SK-N-SH (cell line): ENCODE measurements around the gene AVPI1. TPM values are rescaled to one million over a fixed set of nuclear protein-coding genes. Genes with fewer than 3 reads are reported as not detected.
A peak's percentile ranks its signal among the peaks of the same experiment; 100 is the strongest.

Experiments
- CHD2 ChIP-seq: fragments of 150-350 bp; IDR thresholded peaks from 2 replicates; pipeline ENCODE4 v1.6.1; 2018; ENCODE audit warnings: low read length; ENCODE audit not compliant: partially characterized antibody
- ELF1 ChIP-seq: IDR thresholded peaks from 2 replicates; pipeline ENCODE4 v1.4.0; 2012
- EP300 ChIP-seq, 2 experiments: IDR thresholded peaks; 2 replicates each; pipeline versions ENCODE4 v1.4.0 to v1.6.1; 2012; ENCODE audit warnings: borderline replicate concordance in 1 of 2, low read depth in 1 of 2, low read length in 1 of 2
- FOXJ3 ChIP-seq: sonication (generic); formaldehyde crosslinking; IDR thresholded peaks from 2 replicates; pipeline ENCODE4 v1.5.1; 2020; ENCODE audit warnings: mild to moderate bottlenecking, missing genetic modification reagents
- FOXM1 ChIP-seq: IDR thresholded peaks from 2 replicates; pipeline ENCODE4 v1.4.0; 2012; ENCODE audit warnings: low read depth, mild to moderate bottlenecking
- GABPA ChIP-seq: IDR thresholded peaks from 2 replicates; pipeline ENCODE4 v1.4.0; 2012; ENCODE audit warnings: low read depth, mild to moderate bottlenecking
- GATA2 ChIP-seq: sonication (generic); formaldehyde crosslinking; IDR thresholded peaks from 2 replicates; pipeline ENCODE4 v1.5.0; 2020; ENCODE audit warnings: mild to moderate bottlenecking, missing genetic modification reagents
- JUND ChIP-seq: IDR thresholded peaks from 2 replicates; pipeline ENCODE4 v1.4.0; 2012
- MEF2A ChIP-seq: IDR thresholded peaks from 2 replicates; pipeline ENCODE4 v1.4.0; 2012; ENCODE audit warnings: low read depth, borderline replicate concordance
- MXI1 ChIP-seq: IDR thresholded peaks from 2 replicates; pipeline ENCODE4 v1.6.1; 2012; ENCODE audit warnings: mild to moderate bottlenecking, low read depth, low read length, improper control_type of control experiment
- NRF1 ChIP-seq: IDR thresholded peaks from 2 replicates; pipeline ENCODE4 v1.6.1; 2012; ENCODE audit warnings: low read depth, mild to moderate bottlenecking, low read length
- POLR2AphosphoS5 ChIP-seq: IDR thresholded peaks from 2 replicates; pipeline ENCODE4 v1.6.1; 2012; ENCODE audit warnings: low read depth, low read length
- RAD21 ChIP-seq: IDR thresholded peaks from 2 replicates; pipeline ENCODE4 v1.6.1; 2012; ENCODE audit warnings: mild to moderate bottlenecking, low read length
- RCOR1 ChIP-seq: fragments of 150-350 bp; IDR thresholded peaks from 2 replicates; pipeline ENCODE4 v1.6.1; 2017; ENCODE audit warnings: antibody characterized with exemption, low read length
- RFX5 ChIP-seq: IDR thresholded peaks from 2 replicates; pipeline ENCODE4 v1.6.1; 2012; ENCODE audit warnings: mild to moderate bottlenecking, improper control_type of control experiment, low read length
- SIN3A ChIP-seq: IDR thresholded peaks from 2 replicates; pipeline ENCODE4 v1.6.1; 2012; ENCODE audit warnings: low read depth, mild to moderate bottlenecking, low read length, moderate library complexity, borderline replicate concordance
- SMC3 ChIP-seq: IDR thresholded peaks from 2 replicates; pipeline ENCODE4 v1.6.1; 2012; ENCODE audit warnings: low read depth, low read length, improper control_type of control experiment
- TCF12 ChIP-seq: IDR thresholded peaks from 2 replicates; pipeline ENCODE4 v1.4.0; 2012
- YY1 ChIP-seq: IDR thresholded peaks from 2 replicates; pipeline ENCODE4 v1.4.0; 2012; ENCODE audit warnings: low read depth, mild to moderate bottlenecking
- polyA plus RNA-seq, 3 experiments: library from polyadenylated mRNA; depleted of rRNA; stranded (reverse); fragments of >200 nt; gene quantifications; 2 replicates each; pipeline ENCODE4 v1.2.3, GENCODE V29; 2012
- TF ChIP-seq, protein P1 (sequence below): IDR thresholded peaks from 2 replicates; pipeline ENCODE4 v1.4.0; 2012; ENCODE audit warnings: low read depth
- TF ChIP-seq, protein P2 (sequence below): fragments of 150-350 bp; IDR thresholded peaks from 2 replicates; pipeline ENCODE4 v1.6.1; 2017; ENCODE audit warnings: antibody characterized with exemption, low read length, low read depth, borderline replicate concordance
- TF ChIP-seq, protein P3 (sequence below): IDR thresholded peaks from 2 replicates; pipeline ENCODE4; 2012
- TF ChIP-seq, protein P4 (sequence below): fragments of 200-600 bp; sonication (generic); IDR thresholded peaks from 2 replicates; pipeline ENCODE4 v1.6.1; 2017; ENCODE audit warnings: antibody characterized with exemption, mild to moderate bottlenecking, moderate library complexity

The AVPI1 gene
- polyA plus RNA-seq, 1 of the 3 experiments (the other 2 are of a cell fraction), result 6.3 TPM

DNA sequence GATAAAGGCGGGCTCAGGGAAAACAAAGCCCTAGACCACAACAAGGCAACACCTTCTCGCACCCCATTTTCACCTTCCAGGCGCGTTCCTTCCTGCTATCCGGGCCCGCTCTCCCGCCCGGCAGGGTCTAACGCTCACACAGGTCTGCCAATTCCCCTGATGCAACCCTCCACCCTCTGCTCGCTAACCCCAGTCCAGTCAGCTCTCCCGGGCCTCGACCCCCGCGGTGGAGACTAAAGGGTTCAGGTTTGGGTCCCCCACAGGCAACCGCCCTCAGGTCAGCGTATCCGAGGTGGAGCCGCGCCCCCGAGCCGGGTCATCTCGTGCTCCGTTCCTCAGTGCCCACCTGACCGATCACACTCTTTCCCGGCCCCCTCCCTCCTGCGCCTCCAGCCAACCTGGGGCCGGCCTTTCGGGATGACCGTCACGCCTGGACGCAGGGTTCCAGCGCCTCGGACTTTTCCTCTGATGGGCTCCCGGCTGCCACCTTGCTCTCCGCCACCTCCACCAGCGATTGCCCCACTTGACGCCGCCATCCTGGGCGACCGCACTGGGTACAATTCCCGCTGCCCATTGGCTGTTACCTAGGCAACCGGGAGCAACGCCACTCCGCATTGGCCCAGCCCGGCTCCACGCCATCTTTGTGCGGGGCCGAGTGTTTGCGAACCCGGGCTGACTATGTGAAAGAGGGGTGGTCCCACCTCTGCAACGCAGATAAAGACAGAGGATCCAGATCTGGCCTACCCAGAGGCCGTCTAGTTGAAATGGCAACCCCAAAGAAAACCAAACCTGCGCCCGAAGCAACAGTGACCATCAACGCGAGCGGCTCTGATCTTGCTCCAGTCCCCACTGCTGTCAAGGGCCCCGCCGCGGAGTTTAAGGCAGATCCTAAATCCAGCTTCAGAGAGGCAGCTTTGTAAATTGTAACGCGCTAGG, 53.8 kb downstream of the AVPI1 start, which contains the start of gene MORN4 (continued):
- TF ChIP-seq, protein P1, sequence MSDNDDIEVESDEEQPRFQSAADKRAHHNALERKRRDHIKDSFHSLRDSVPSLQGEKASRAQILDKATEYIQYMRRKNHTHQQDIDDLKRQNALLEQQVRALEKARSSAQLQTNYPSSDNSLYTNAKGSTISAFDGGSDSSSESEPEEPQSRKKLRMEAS, result peak; percentile 32; the same call in 1 of the 2 replicates
- TF ChIP-seq CHD2 (peak; percentile 91), EP300 (IDR thresholded peaks at IDR 0.05; ENCODE audit: borderline replicate concordance in 1 of 2, low read depth in 1 of 2, low read length in 1 of 2) (no peak), FOXJ3 (CRISPR knock-in tag) (no peak), TCF12 (no peak), SIN3A (0 out of 2 replicates have a peak, but pooled peaks have one; percentile 9), MXI1 (peak; percentile 88), GATA2 (peak; percentile 17; the same call in 1 of the 2 replicates), FOXM1 (no peak), YY1 (peak; percentile 99), RFX5 (peak; percentile 72; the same call in 1 of the 2 replicates), ELF1 (no peak), NRF1 (no peak), RCOR1 (no peak), GABPA (no peak), SMC3 (no peak), JUND (no peak), MEF2A (no peak), RAD21 (no peak), POLR2AphosphoS5 (peak; percentile 41; the same call in 1 of the 2 replicates)
- TF ChIP-seq, protein P2, sequence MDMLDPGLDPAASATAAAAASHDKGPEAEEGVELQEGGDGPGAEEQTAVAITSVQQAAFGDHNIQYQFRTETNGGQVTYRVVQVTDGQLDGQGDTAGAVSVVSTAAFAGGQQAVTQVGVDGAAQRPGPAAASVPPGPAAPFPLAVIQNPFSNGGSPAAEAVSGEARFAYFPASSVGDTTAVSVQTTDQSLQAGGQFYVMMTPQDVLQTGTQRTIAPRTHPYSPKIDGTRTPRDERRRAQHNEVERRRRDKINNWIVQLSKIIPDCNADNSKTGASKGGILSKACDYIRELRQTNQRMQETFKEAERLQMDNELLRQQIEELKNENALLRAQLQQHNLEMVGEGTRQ, result no peak
- TF ChIP-seq, protein P3, sequence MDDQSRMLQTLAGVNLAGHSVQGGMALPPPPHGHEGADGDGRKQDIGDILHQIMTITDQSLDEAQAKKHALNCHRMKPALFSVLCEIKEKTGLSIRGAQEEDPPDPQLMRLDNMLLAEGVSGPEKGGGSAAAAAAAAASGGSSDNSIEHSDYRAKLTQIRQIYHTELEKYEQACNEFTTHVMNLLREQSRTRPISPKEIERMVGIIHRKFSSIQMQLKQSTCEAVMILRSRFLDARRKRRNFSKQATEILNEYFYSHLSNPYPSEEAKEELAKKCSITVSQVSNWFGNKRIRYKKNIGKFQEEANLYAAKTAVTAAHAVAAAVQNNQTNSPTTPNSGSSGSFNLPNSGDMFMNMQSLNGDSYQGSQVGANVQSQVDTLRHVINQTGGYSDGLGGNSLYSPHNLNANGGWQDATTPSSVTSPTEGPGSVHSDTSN, result no peak
- TF ChIP-seq, protein P4, sequence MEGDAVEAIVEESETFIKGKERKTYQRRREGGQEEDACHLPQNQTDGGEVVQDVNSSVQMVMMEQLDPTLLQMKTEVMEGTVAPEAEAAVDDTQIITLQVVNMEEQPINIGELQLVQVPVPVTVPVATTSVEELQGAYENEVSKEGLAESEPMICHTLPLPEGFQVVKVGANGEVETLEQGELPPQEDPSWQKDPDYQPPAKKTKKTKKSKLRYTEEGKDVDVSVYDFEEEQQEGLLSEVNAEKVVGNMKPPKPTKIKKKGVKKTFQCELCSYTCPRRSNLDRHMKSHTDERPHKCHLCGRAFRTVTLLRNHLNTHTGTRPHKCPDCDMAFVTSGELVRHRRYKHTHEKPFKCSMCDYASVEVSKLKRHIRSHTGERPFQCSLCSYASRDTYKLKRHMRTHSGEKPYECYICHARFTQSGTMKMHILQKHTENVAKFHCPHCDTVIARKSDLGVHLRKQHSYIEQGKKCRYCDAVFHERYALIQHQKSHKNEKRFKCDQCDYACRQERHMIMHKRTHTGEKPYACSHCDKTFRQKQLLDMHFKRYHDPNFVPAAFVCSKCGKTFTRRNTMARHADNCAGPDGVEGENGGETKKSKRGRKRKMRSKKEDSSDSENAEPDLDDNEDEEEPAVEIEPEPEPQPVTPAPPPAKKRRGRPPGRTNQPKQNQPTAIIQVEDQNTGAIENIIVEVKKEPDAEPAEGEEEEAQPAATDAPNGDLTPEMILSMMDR, result no peak
